Measurements from ENCODE around the gene PLEKHO2.

Gene PLEKHO2

GRCh38 chr15:64854041-64854440 is 12.3 kb downstream of the PLEKHO2 start:
- H3K4me3 ChIP-seq (ENCODE audit: low read length in 2 of 2), result no peak overlapping the region
- H2BK12ac ChIP-seq (ENCODE audit: low read length), result no peak overlapping the region
- H2AFZ ChIP-seq (ENCODE audit: low read length), result no peak overlapping the region
- no peak overlapping the region for H2BK15ac ChIP-seq (ENCODE audit: low read length)
- no peak overlapping the region for H4K8ac ChIP-seq (ENCODE audit: low read depth, low read length)
- no peaks in the 10 kb centered on the region for H3K27me3 ChIP-seq (ENCODE audit: control insufficient read depth in 3 of 3, insufficient read depth in 3 of 3, low read depth in 1 of 3, low read length in 3 of 3)
- peaks cover 14 to 66% of the 10 kb centered on the region in 2 donors for H3K36me3 ChIP-seq (replicated peaks in 1 of 2; ENCODE audit: control insufficient read depth in 2 of 2, insufficient read depth in 2 of 2, low read length in 2 of 2)
- H3K4me1 ChIP-seq (ENCODE audit: control insufficient read depth in 2 of 2, insufficient read depth in 1 of 2, low read depth in 1 of 2, low read length in 2 of 2), result peaks cover 12 to 29% of the 10 kb centered on the region in 2 donors
- no peak for DNase-seq (ENCODE audit: low spot score)
- no peak overlapping the region for H2BK120ac ChIP-seq (ENCODE audit: low read depth, low read length)
- peaks cover 9% of the 10 kb centered on the region for H3K79me1 ChIP-seq (ENCODE audit: low read depth, low read length)
- H3K27ac ChIP-seq (replicated peaks; ENCODE audit: low read length), result no peak overlapping the region
- no peak overlapping the region for H3K18ac ChIP-seq (ENCODE audit: low read length)
- no peak overlapping the region for H4K91ac ChIP-seq (ENCODE audit: low read depth, low read length, poor library complexity)
- no peak overlapping the region for H3K4me2 ChIP-seq (ENCODE audit: insufficient read depth, low read length, poor library complexity, severe bottlenecking)
- H2BK5ac ChIP-seq (ENCODE audit: low read length), result peak overlapping the region; percentile 75
- no peaks in the 10 kb centered on the region for H3K9me3 ChIP-seq (replicated peaks in 1 of 2; ENCODE audit: control insufficient read depth in 2 of 2, insufficient read depth in 1 of 2, low read depth in 1 of 2, low read length in 2 of 2)
- H2AK5ac ChIP-seq (ENCODE audit: low read depth, low read length), result peak overlapping the region; percentile 6
- no peak overlapping the region for H3K9ac ChIP-seq (ENCODE audit: low read depth, low read length, poor library complexity)
- WGBS, 2 donors (ENCODE audit: extremely low coverage in 2 of 2, insufficient read length in 2 of 2, insufficient replicate concordance in 1 of 2), result no CpG with 5 or more reads among the region's 4 CpGs
- H3K4ac ChIP-seq (ENCODE audit: low read length), result no peak overlapping the region
- no peak overlapping the region for H3K14ac ChIP-seq (ENCODE audit: low read length)
- no peak overlapping the region for H3K23ac ChIP-seq (ENCODE audit: low read depth, low read length, poor library complexity)

- Histone ChIP-seq H4K91ac (ENCODE audit: low read depth, low read length, poor library complexity) (no peak overlapping the region), H3K14ac (ENCODE audit: low read length) (no peak overlapping the region)
These were observed 12.8 kb downstream of the PLEKHO2 start for GRCh38 chr15:64854526-64854925.

GRCh38 chr15:64855205-64855975 is 13.7 kb downstream of the PLEKHO2 start:
- H3K4me3 ChIP-seq (ENCODE audit: low read length in 2 of 2), result no peak overlapping the region
- no CpG with 5 or more reads among the region's 7 CpGs for WGBS, 2 donors (ENCODE audit: extremely low coverage in 2 of 2, insufficient read length in 2 of 2, insufficient replicate concordance in 1 of 2)
- no peaks in the 10 kb centered on the region for H3K27me3 ChIP-seq (ENCODE audit: control insufficient read depth in 3 of 3, insufficient read depth in 3 of 3, low read depth in 1 of 3, low read length in 3 of 3)
- H3K23ac ChIP-seq (ENCODE audit: low read depth, low read length, poor library complexity), result no peak overlapping the region
- no peak overlapping the region for H3K14ac ChIP-seq (ENCODE audit: low read length)
- peak overlapping the region; percentile 14 for H4K91ac ChIP-seq (ENCODE audit: low read depth, low read length, poor library complexity)
- H3K36me3 ChIP-seq (replicated peaks in 1 of 2; ENCODE audit: control insufficient read depth in 2 of 2, insufficient read depth in 2 of 2, low read length in 2 of 2), result peaks cover 19 to 69% of the 10 kb centered on the region in 2 donors
- peak overlapping the region; percentile 52 for H2AK5ac ChIP-seq (ENCODE audit: low read depth, low read length)
- no peak overlapping the region for H4K8ac ChIP-seq (ENCODE audit: low read depth, low read length)
- no peak overlapping the region for H2AFZ ChIP-seq (ENCODE audit: low read length)
- H3K4me1 ChIP-seq (ENCODE audit: control insufficient read depth in 2 of 2, insufficient read depth in 1 of 2, low read depth in 1 of 2, low read length in 2 of 2), result peaks cover 12 to 40% of the 10 kb centered on the region in 2 donors
- H2BK5ac ChIP-seq (ENCODE audit: low read length), result no peak overlapping the region
- peak overlapping the region; percentile 7 for H2BK15ac ChIP-seq (ENCODE audit: low read length)
- H3K79me1 ChIP-seq (ENCODE audit: low read depth, low read length), result peaks cover 9% of the 10 kb centered on the region
- DNase-seq (ENCODE audit: low spot score), result no peak
- no peak overlapping the region for H3K4ac ChIP-seq (ENCODE audit: low read length)
- H2BK12ac ChIP-seq (ENCODE audit: low read length), result no peak overlapping the region
- no peaks in the 10 kb centered on the region for H3K9me3 ChIP-seq (replicated peaks in 1 of 2; ENCODE audit: control insufficient read depth in 2 of 2, insufficient read depth in 1 of 2, low read depth in 1 of 2, low read length in 2 of 2)
- no peak overlapping the region for H3K4me2 ChIP-seq (ENCODE audit: insufficient read depth, low read length, poor library complexity, severe bottlenecking)
- no peak overlapping the region for H3K27ac ChIP-seq (replicated peaks; ENCODE audit: low read length)
- H3K9ac ChIP-seq (ENCODE audit: low read depth, low read length, poor library complexity), result no peak overlapping the region
- H2BK120ac ChIP-seq (ENCODE audit: low read depth, low read length), result no peak overlapping the region
- no peak overlapping the region for H3K18ac ChIP-seq (ENCODE audit: low read length)

More at GRCh38 chr15:64854526-64854925, 12.8 kb downstream of the PLEKHO2 start:
- H2BK5ac ChIP-seq (ENCODE audit: low read length), result no peak overlapping the region
- H2BK12ac ChIP-seq (ENCODE audit: low read length), result peak overlapping the region; percentile 14
- no peak overlapping the region for H3K23ac ChIP-seq (ENCODE audit: low read depth, low read length, poor library complexity)
- no peaks in the 10 kb centered on the region for H3K9me3 ChIP-seq (replicated peaks in 1 of 2; ENCODE audit: control insufficient read depth in 2 of 2, insufficient read depth in 1 of 2, low read depth in 1 of 2, low read length in 2 of 2)
- no peak overlapping the region for H3K4ac ChIP-seq (ENCODE audit: low read length)
- H3K4me1 ChIP-seq (ENCODE audit: control insufficient read depth in 2 of 2, insufficient read depth in 1 of 2, low read depth in 1 of 2, low read length in 2 of 2), result peaks cover 12 to 33% of the 10 kb centered on the region in 2 donors
- no peaks in the 10 kb centered on the region for H3K27me3 ChIP-seq (ENCODE audit: control insufficient read depth in 3 of 3, insufficient read depth in 3 of 3, low read depth in 1 of 3, low read length in 3 of 3)
- H2AK5ac ChIP-seq (ENCODE audit: low read depth, low read length), result no peak overlapping the region
- H3K4me3 ChIP-seq (ENCODE audit: low read length in 2 of 2), result no peak overlapping the region
- H2BK120ac ChIP-seq (ENCODE audit: low read depth, low read length), result no peak overlapping the region
- H3K9ac ChIP-seq (ENCODE audit: low read depth, low read length, poor library complexity), result no peak overlapping the region
- H2AFZ ChIP-seq (ENCODE audit: low read length), result no peak overlapping the region
- peaks cover 14 to 69% of the 10 kb centered on the region in 2 donors for H3K36me3 ChIP-seq (replicated peaks in 1 of 2; ENCODE audit: control insufficient read depth in 2 of 2, insufficient read depth in 2 of 2, low read length in 2 of 2)
- H2BK15ac ChIP-seq (ENCODE audit: low read length), result no peak overlapping the region
- H4K8ac ChIP-seq (ENCODE audit: low read depth, low read length), result no peak overlapping the region
- no CpG with 5 or more reads among the region's 3 CpGs for WGBS, 2 donors (ENCODE audit: extremely low coverage in 2 of 2, insufficient read length in 2 of 2, insufficient replicate concordance in 1 of 2)
- H3K18ac ChIP-seq (ENCODE audit: low read length), result peak overlapping the region; percentile 12
- no peak overlapping the region for H3K27ac ChIP-seq (replicated peaks; ENCODE audit: low read length)
- no peak overlapping the region for H3K4me2 ChIP-seq (ENCODE audit: insufficient read depth, low read length, poor library complexity, severe bottlenecking)
- DNase-seq (ENCODE audit: low spot score), result no peak
- H3K79me1 ChIP-seq (ENCODE audit: low read depth, low read length), result peaks cover 9% of the 10 kb centered on the region

GRCh38 chr15:64856429-64857145 is 14.9 kb downstream of the PLEKHO2 start:
- WGBS, 2 donors (ENCODE audit: extremely low coverage in 2 of 2, insufficient read length in 2 of 2, insufficient replicate concordance in 1 of 2), result no CpG with 5 or more reads among the region's 5 CpGs
- DNase-seq (ENCODE audit: low spot score), result peak; percentile 41

More at GRCh38 chr15:64856429-64857145, 14.9 kb downstream of the PLEKHO2 start:
- Histone ChIP-seq H2AK5ac (ENCODE audit: low read depth, low read length) (peak overlapping the region; percentile 83), H3K27ac (replicated peaks; ENCODE audit: low read length) (peak overlapping the region; percentile 47), H2AFZ (ENCODE audit: low read length) (peak overlapping the region; percentile 51), H2BK5ac (ENCODE audit: low read length) (no peak overlapping the region), H4K91ac (ENCODE audit: low read depth, low read length, poor library complexity) (no peak overlapping the region), H3K27me3 (ENCODE audit: control insufficient read depth in 3 of 3, insufficient read depth in 3 of 3, low read depth in 1 of 3, low read length in 3 of 3) (no peaks in the 10 kb centered on the region), H2BK120ac (ENCODE audit: low read depth, low read length) (no peak overlapping the region), H3K9me3 (replicated peaks in 1 of 2; ENCODE audit: control insufficient read depth in 2 of 2, insufficient read depth in 1 of 2, low read depth in 1 of 2, low read length in 2 of 2) (no peaks in the 10 kb centered on the region), H3K4me1 (ENCODE audit: control insufficient read depth in 2 of 2, insufficient read depth in 1 of 2, low read depth in 1 of 2, low read length in 2 of 2) (peaks cover 10 to 33% of the 10 kb centered on the region in 2 donors), H3K79me1 (ENCODE audit: low read depth, low read length) (peaks cover 9% of the 10 kb centered on the region), H3K23ac (ENCODE audit: low read depth, low read length, poor library complexity) (no peak overlapping the region), H3K9ac (ENCODE audit: low read depth, low read length, poor library complexity) (peak overlapping the region; percentile 21), H3K36me3 (replicated peaks in 1 of 2; ENCODE audit: control insufficient read depth in 2 of 2, insufficient read depth in 2 of 2, low read length in 2 of 2) (peaks cover 18 to 72% of the 10 kb centered on the region in 2 donors), H3K4me2 (ENCODE audit: insufficient read depth, low read length, poor library complexity, severe bottlenecking) (peak overlapping the region; percentile 15), H2BK12ac (ENCODE audit: low read length) (peak overlapping the region; percentile 96), H2BK15ac (ENCODE audit: low read length) (peak overlapping the region; percentile 20), H3K4me3 (ENCODE audit: low read length in 2 of 2) (no peak overlapping the region), H3K14ac (ENCODE audit: low read length) (no peak overlapping the region), H4K8ac (ENCODE audit: low read depth, low read length) (no peak overlapping the region), H3K4ac (ENCODE audit: low read length) (peak overlapping the region; percentile 24), H3K18ac (ENCODE audit: low read length) (peak overlapping the region; percentile 93)
